Osteoblast (primary cell): ENCODE data around the gene PLAGL1. TPM values are rescaled to one million over a fixed set of nuclear protein-coding genes. Genes with fewer than 3 reads are reported as not detected.

ENCODE experiments used
- DNase-seq: peaks from one replicate; pipeline ENCODE4 v3.0.0; 2011; ENCODE audit warnings: low spot score, mixed read lengths; ENCODE audit not compliant: insufficient read length; ENCODE audit errors: missing footprints
- H2AFZ ChIP-seq: 2 replicates; pipeline ENCODE4 v1.6.0; 2011; ENCODE audit warnings: mild to moderate bottlenecking, low read length
- H3K27ac ChIP-seq: 2 replicates; pipeline ENCODE4 v1.5.1; 2011; ENCODE audit warnings: mild to moderate bottlenecking, low read depth, low read length, moderate library complexity
- H3K27me3 ChIP-seq: 2 replicates; pipeline ENCODE4 v1.6.0; 2012; ENCODE audit warnings: mild to moderate bottlenecking, control low read depth, inconsistent platforms, low read length, moderate library complexity; ENCODE audit not compliant: insufficient read depth
- H3K36me3 ChIP-seq: 2 replicates; pipeline ENCODE4 v1.5.1; 2011; ENCODE audit warnings: mild to moderate bottlenecking, low read length, control low read depth, moderate library complexity; ENCODE audit not compliant: insufficient read depth
- H3K4me1 ChIP-seq: 2 replicates; pipeline ENCODE4 v1.5.1; 2011; ENCODE audit warnings: mild to moderate bottlenecking, low read length, control low read depth, moderate library complexity; ENCODE audit not compliant: insufficient read depth
- H3K4me2 ChIP-seq: 2 replicates; pipeline ENCODE4 v1.6.0; 2011; ENCODE audit warnings: mild to moderate bottlenecking, low read length; ENCODE audit not compliant: insufficient read depth
- H3K4me3 ChIP-seq: fragments of 200-600 bp; sonication (generic); 3 replicates; pipeline ENCODE4 v1.5.1; 2012; ENCODE audit warnings: mild to moderate bottlenecking, low read length, inconsistent platforms; ENCODE audit not compliant: insufficient read depth
- H3K79me2 ChIP-seq: 2 replicates; pipeline ENCODE4 v1.6.0; 2012; ENCODE audit warnings: mild to moderate bottlenecking, low read length, control low read depth, inconsistent platforms; ENCODE audit not compliant: insufficient read depth
- H3K9me3 ChIP-seq: 2 replicates; pipeline ENCODE4 v1.5.1; 2011; ENCODE audit warnings: low read depth, low read length, control low read depth
- H4K20me1 ChIP-seq: 2 replicates; pipeline ENCODE4 v1.6.0; 2012; ENCODE audit warnings: mild to moderate bottlenecking, low read length, control low read depth; ENCODE audit not compliant: insufficient read depth
- total RNA-seq: library from RNA; depleted of rRNA; stranded (reverse); fragments of >200 nt; gene quantifications from 2 replicates; pipeline ENCODE4 v1.2.3, GENCODE V29; 2012
- TF ChIP-seq, protein P1 (sequence below): IDR thresholded peaks from 2 replicates; pipeline ENCODE4 v1.5.1; 2011; ENCODE audit warnings: mild to moderate bottlenecking, low read depth, low read length, moderate library complexity; ENCODE audit errors: extremely low read depth

PLAGL1 gene
- total RNA-seq, 1 donor = 16.6 TPM

DNA sequence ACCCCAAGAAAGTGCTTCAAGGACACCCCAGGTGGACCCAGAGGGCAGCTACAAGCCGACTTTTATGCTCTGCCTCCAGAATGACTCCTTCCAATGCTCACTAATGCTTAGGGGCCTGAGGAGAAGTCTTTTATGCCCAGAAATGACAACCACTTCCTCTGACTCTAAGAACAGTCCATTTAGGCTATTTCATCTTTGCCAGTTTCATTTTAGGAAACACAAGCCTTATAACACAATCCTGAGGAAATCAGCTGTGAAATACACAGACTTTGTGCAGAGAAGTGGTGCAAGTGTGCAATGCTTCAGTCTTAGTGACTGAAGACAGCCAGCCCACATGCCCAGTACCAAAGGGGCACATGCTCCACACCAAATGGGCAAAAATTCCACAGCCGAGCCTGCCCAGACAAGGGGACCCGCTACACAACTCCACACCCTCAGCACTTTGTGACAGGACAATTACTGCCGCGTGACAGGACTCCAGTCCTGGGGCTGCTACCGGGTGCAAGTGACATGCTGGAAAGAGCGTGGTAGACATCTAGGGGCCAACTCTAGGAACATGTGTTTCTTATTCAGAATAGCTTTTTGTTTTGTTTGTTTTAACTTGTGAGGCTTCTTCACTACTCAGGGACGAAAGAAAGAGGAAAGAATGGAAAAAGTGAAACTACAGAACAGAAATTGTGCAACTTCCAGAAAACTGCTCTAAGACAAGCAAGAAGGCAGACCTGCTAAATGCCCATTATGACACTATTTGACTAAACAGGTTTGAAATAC lies 28.2 kb upstream of the PLAGL1 start:
- Histone ChIP-seq H3K27me3 (no peaks in the 10 kb centered on the region), H3K4me3 (peak overlapping the region; percentile 66), H3K79me2 (no peaks in the 10 kb centered on the region), H3K36me3 (no peaks in the 10 kb centered on the region), H3K9me3 (no peaks in the 10 kb centered on the region), H3K4me2 (peak overlapping the region; percentile 86), H3K27ac (no peak overlapping the region), H3K4me1 (peaks cover 21% of the 10 kb centered on the region), H2AFZ (peak overlapping the region; percentile 91), H4K20me1 (no peaks in the 10 kb centered on the region)
- TF ChIP-seq, protein P1, sequence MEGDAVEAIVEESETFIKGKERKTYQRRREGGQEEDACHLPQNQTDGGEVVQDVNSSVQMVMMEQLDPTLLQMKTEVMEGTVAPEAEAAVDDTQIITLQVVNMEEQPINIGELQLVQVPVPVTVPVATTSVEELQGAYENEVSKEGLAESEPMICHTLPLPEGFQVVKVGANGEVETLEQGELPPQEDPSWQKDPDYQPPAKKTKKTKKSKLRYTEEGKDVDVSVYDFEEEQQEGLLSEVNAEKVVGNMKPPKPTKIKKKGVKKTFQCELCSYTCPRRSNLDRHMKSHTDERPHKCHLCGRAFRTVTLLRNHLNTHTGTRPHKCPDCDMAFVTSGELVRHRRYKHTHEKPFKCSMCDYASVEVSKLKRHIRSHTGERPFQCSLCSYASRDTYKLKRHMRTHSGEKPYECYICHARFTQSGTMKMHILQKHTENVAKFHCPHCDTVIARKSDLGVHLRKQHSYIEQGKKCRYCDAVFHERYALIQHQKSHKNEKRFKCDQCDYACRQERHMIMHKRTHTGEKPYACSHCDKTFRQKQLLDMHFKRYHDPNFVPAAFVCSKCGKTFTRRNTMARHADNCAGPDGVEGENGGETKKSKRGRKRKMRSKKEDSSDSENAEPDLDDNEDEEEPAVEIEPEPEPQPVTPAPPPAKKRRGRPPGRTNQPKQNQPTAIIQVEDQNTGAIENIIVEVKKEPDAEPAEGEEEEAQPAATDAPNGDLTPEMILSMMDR = no peak
- DNase-seq = peak; percentile 62

DNA sequence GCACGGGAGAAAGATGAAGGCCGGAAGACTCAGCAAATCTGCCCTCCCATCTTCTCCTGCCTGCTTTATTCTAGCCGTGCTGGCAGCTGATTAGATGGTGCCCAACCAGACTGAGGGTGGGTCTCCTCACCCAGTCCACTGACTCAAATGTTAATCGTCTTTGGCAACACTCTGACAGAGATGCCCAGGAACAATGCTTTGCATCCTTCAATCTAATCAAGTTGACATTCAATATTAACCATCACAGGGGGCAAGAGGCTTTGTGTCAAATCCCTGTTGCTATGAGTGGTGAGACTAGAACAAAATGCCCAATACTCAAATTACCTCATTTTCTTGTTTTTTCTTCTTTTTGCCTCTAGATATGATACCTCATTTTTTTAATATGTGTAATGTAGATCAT lies 27.4 kb upstream of the PLAGL1 start:
- H2AFZ ChIP-seq = no peak overlapping the region
- peaks cover 21% of the 10 kb centered on the region for H3K4me1 ChIP-seq
- no peak overlapping the region for H3K4me3 ChIP-seq
- H4K20me1 ChIP-seq = no peaks in the 10 kb centered on the region
- no peaks in the 10 kb centered on the region for H3K27me3 ChIP-seq
- no peaks in the 10 kb centered on the region for H3K9me3 ChIP-seq
- no peaks in the 10 kb centered on the region for H3K36me3 ChIP-seq
- no peak for DNase-seq
- H3K79me2 ChIP-seq = no peaks in the 10 kb centered on the region
- no peak overlapping the region for H3K4me2 ChIP-seq
- TF ChIP-seq, protein P1 = no peak
- no peak overlapping the region for H3K27ac ChIP-seq

DNA sequence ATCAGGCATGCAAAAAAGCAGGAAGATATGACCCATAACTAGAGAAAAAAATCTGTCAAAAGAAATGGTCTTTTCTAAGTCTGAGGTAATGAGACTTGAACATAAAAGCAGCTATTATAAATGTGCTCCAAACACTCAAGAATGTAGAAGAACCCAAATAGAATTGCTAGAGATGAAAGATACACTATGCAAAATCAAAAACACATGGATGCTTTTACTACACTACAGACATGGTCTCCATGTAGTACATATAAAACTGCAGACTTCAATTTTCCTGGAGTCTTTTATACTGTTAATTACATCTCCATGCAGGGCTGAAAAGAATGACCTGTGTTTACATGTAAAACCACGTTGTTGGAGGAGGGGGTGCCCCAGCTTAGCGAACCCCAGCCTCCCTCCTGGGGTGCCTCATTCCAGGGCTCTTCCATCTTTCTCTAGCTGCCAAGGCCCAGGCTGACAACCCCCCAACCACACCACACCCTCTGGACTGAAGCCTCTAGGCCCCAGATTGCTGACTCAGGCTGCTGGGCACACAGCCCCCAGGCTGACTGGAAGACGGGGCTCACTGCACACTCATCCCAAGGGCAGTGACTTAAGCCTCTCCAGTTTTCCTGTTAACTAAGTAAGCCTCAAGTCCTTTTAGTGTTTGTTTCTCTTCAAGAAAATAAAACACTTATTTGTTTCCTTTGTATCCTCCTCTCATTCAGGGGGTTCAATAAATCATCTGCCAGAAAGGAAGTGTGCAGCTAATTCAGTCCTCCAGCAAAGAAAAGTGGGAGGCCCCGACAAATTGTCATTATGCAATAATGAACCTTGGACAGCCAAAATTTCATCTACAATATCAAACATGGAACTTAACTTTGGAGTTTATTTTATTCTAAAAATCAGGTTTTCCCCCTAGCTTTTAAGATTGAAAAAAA lies 26.0 kb upstream of the PLAGL1 start:
- Histone ChIP-seq H3K4me2 (no peak overlapping the region), H3K27ac (no peak overlapping the region), H3K4me1 (peaks cover 21% of the 10 kb centered on the region), H3K27me3 (no peaks in the 10 kb centered on the region), H3K4me3 (no peak overlapping the region), H3K79me2 (no peaks in the 10 kb centered on the region), H4K20me1 (no peaks in the 10 kb centered on the region), H3K36me3 (no peaks in the 10 kb centered on the region), H3K9me3 (no peaks in the 10 kb centered on the region), H2AFZ (peak overlapping the region; percentile 30)
- TF ChIP-seq, protein P1 = no peak
- DNase-seq = peak; percentile 84

DNA sequence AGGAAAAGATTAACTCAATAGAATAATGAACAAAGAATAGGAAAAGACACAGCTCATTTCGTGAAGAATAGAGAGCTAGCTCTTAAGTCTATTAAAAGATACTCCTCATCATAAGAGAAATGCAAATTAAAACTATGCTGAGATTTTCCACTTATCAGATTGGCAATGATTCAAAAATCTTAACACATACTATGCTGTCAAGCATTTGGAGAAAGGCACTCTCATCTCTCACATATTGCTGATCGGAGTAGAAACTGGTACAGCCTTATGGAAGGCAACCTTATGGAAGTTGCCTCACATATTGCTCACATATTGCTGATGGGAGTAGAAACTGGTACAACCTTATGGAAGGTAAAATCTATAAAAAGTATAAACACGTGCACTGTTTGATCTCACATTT lies 21.4 kb upstream of the PLAGL1 start:
- Histone ChIP-seq H3K79me2 (no peaks in the 10 kb centered on the region), H3K27ac (no peak overlapping the region), H3K4me1 (peaks cover 6% of the 10 kb centered on the region), H3K9me3 (no peaks in the 10 kb centered on the region), H3K4me3 (no peak overlapping the region), H3K27me3 (peaks cover 24% of the 10 kb centered on the region), H3K36me3 (no peaks in the 10 kb centered on the region), H3K4me2 (no peak overlapping the region), H4K20me1 (no peaks in the 10 kb centered on the region), H2AFZ (no peak overlapping the region)
- DNase-seq = no peak
- TF ChIP-seq, protein P1 = no peak
